Left renal pelvis (tissue), 4 donors: Measurements from ENCODE around the gene PPP1R1A. TPM values are rescaled to one million over a fixed set of nuclear protein-coding genes. Genes with fewer than 3 reads are reported as not detected.

ENCODE experiments used
- DNase-seq, 4 donors: peaks; one replicate each; pipeline ENCODE4 v3.0.0-alpha.2; 2013; ENCODE audit warnings: low read depth in 4 of 4, low spot score in 3 of 4
- polyA plus RNA-seq, 4 donors: library from polyadenylated mRNA; unstranded; fragments of 120-200 nt; gene quantifications; one replicate each; pipeline ENCODE4 v1.2.1, GENCODE V29; 2013; ENCODE audit not compliant: insufficient read length in 4 of 4

The PPP1R1A gene
- 10 to 100 TPM in 3 of 4 donors, 1 to 10 TPM in 1; 4.3 to 54.6 (median 51.7) TPM for polyA plus RNA-seq

DNA sequence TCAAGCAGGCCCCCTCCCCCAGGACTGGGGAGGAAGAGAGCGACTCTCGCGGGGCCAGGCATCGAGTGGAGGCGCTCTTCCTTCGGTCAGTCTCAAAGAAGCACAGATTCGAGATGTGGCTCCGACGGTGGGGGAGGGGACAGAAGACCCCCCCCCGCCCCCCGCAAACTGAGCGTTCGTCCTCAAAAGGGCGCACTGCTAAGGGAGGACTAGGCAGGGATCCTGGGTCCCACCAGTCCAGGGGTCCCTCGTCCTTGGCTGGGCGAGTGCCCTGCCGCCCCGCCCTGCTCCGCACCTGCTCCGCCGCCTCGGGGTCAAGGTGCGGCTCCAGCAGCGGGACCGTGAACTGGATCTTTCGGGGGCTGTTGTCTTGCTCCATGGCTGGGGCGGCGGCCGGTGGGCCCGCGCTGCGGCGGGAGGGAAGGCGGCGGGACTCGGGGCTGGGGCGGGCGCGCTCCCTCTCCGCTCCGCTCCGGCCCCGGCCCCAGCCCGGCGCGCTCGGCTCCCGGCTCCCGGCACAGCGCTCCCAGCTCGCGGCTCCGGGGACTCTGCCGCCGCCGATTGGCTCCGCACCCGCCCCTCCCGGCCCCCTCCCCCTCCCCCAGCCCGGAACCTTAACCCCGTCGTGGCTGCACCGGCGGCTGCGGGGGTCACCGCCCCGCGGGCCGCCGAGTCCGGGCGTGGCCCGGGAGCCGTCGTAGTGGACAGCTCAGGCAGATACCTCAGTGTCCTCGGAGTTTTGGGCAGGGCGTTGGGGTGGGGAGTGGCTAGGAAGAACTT is at the start of gene PPP1R1A:
Gene PPP1R1A (minus strand): TSS at position 550 of the 780 bp plus-strand sequence. CDS start 171 bp downstream, at position 379.
- no peak for DNase-seq

DNA sequence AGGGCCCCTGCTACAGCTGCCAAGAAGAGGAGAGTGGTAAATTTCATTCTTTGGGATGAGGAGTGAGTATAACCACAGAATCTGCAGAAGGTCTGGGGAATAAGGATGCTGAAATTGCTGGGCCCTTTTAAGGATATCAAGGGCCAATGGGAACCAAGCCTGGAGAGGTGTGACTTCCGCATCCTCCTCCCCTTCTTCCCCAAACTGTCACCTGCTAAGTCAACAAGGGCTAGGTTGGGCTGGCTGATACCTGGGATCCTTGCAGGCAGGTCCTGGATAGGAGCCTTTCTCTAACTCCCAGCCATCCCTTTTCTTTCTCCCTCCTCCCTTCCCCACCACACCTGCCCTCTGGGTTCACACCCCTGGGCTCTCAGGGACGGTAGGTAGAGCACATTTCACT is 46.3 kb upstream of the PPP1R1A start, which contains the start of gene LACRT:
Gene LACRT (minus strand): TSS at position 101 of the 400 bp plus-strand sequence. CDS start 54 bp downstream, at position 47.
- DNase-seq, result no peak

- no peak for DNase-seq
These were observed 43.7 kb upstream of the PPP1R1A start for GRCh38 chr12:54631988-54632728.

- no peak for DNase-seq
These were observed 43.1 kb upstream of the PPP1R1A start for GRCh38 chr12:54631551-54631950.

DNA sequence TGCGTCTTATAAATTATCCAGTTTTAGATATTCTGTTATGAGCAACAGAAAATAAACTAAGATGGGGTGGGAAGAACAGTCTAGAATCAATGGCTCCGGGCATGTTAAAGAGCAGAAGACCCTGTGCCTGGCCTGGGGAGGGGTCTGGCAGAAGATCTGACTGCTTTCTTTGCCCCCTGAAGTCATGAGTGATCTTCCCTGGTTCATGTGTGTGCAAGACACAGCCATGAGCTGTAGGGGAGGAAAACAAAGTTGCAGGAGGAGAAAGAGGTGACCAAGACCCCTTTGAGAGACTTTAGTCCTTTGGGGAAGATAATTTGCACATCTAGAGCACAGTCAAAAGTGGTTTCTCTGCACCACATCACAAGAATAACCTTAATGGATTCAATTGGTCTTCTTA is 41.5 kb upstream of the PPP1R1A start:
- DNase-seq, result no peak

- DNase-seq, result no peak
These were observed 39.9 kb upstream of the PPP1R1A start for GRCh38 chr12:54628186-54628846.

- no peak for DNase-seq
These were observed 38.8 kb upstream of the PPP1R1A start for GRCh38 chr12:54627304-54627703.

DNA sequence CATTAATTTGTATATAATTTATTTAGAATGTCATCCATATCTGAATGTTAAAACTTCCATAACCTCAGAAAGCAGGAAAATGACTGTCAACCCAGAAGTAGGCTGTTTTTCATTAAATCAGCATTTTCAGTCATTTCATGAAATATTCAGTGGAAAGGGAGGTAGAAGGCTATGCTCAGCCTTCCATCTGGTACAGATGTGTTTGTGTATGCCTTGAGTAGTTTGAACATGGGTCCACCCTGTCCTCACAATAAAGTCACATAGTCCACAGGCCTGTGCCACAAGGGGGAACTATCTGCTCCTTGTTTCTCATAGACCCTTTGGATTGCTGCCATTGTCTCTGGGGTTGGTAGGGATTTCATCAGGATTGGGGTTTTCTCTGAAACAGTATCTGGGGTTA is 37.1 kb upstream of the PPP1R1A start:
- DNase-seq, result no peak

- no peak for DNase-seq
These were observed 36.1 kb upstream of the PPP1R1A start for GRCh38 chr12:54624315-54625279.

- no peak for DNase-seq
These were observed 34.2 kb upstream of the PPP1R1A start for GRCh38 chr12:54622463-54623183.

- no peak for DNase-seq
These were observed 28.6 kb upstream of the PPP1R1A start for GRCh38 chr12:54616933-54617680.

DNA sequence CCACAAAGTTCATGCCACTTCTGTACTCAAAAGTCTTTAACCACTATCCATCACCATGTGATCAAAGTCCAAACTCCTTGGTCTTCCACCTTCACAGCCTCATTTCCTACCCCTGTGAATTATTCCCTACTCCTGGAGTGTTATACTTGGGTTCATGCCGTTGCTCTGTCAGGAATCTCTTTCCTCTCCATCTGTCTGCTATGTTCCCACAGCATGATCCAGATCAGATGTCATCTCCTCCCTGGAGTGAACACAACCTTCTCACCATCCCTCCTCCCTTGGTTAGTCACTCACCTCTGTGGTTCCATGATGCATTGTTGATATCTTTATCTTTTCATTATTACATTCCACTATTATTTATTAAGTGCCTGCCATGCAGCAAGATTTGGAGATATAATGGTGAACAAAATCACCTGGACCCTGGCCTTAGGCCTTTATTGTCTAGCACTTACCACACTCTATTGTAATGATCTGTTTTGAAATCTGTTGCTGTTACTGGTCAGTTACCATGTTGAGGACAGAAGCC is 23.8 kb upstream of the PPP1R1A start:
- DNase-seq, result no peak

- no peak for DNase-seq
These were observed 23.3 kb upstream of the PPP1R1A start for GRCh38 chr12:54611715-54612149.

DNA sequence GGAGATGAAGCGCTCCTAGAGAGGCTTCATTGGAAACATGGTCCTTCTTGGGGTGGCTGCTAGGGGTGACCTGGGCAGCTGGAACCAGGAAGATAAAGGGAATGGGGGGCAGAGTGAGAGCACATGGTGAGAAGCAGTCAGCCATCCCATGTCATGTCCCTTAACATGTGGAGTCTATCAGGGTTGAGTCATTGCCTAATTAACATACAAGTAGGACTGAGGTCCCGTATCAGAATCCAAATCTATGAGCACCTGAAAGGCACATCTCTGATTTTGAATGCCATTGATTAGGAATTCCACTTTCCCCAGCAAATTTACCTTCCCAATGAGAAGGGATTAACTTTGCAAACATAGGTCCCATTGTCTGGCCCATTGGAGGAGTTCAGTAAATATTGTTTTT is 20.3 kb upstream of the PPP1R1A start:
- DNase-seq, result no peak

DNA sequence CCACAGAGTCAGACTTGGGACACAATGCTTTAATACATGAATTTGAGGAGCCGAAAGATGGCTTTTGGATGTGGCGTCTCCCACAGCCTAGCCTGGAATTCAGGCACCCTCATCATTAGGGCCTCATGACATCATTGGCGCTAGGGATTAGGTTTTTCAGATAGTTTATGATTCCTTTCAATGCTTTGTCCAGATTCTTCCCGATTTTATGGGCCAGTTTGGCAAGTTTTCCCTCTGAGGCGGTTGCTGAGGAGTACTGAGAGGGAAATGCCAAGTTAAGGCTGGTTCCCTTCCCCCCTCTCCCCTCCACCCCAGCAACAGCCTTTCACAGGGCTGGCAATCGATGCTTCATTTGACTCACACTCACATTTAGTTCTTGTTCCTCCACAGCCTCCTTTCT is 19.7 kb upstream of the PPP1R1A start:
- no peak for DNase-seq

DNA sequence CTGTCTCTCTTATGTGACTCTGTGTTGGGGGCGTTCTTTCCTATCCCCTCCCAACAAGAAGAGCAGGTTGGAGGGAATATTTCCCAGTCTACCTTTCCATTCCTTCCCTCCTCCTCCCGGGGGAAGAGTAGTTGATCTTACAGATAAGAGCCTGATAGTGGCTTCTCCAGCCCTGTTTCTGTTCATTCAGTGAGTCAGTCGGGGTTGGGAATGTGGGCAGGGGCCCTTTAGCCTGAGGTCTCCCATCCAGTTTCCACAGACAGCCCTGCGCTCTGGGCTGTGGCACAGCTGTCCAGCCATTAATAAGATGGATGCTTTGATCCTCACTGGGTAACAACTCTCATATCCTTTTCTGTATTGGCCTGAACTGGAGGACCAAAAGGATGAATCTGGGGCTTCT is 18.1 kb upstream of the PPP1R1A start:
- DNase-seq, result no peak

DNA sequence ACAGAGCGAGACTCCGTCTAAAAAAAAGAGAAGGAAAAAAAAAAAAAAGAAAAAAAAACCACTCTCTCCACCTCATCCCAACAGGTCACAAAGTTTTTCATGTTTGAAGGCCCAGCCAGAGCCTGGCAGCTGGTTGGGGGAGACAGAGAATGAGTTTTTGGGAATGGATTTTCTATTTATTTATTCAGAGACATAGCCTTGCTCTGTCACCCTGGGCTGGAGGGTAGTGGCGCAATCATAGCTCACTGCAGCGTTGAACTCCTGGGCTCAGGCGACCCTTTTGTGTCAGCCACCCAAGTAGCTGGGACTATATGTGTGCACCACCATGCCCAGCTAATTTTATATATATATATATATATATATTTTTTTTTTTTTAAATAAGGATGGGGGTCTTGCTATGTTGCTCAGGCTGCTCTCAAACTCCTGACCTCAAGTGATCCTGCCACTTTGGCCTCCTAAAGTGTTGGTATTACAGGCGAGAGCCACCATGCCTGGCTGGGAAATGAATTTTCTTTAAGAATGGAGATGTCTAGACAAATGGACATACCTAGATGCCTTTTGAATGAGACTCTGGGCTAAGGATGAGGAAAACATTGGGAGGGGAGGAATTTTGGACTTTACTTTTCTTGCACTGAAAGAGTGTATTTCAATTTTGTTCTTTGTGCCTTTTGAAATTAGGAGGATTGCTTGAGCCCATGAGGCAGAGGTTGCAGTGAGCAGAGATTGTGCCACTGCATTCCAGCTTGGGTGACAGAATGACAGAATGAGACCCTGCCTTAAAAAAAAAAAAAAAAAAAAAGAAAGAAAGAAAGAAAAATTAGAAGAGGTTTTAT is 16.9 kb upstream of the PPP1R1A start:
- DNase-seq, result no peak

DNA sequence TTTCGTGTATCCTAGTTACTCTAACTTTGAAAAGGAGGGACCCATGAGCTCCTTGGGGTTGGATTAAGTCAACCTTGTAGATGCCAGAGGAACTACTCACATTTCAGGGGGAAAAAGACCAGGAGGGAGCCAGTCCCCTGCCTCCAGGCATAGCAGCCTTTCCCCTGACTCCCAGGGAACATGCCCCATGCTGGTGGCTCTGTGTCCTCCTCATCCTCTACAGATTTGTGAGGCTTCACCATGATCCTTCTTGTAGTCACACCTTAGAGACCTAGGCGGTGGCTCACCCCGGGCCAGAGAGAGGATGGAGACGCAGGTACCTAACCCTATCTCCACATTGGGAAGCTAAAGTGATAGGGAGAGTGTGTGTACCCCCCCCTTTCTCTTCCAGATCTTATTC is 16.0 kb upstream of the PPP1R1A start:
- no peak for DNase-seq
